ENCODE measurements around the gene SOCS2. TPM values are rescaled to one million over a fixed set of nuclear protein-coding genes. Genes with fewer than 3 reads are reported as not detected.
A peak's percentile ranks its signal among the peaks of the same experiment; 100 is the strongest.

SOCS2 gene
- total RNA-seq, 6 experiments from 2014 or later = 32.2 to 64.4 (median 58.8) TPM

GRCh38 chr12:93626160-93626559, 53.7 kb downstream of the SOCS2 start:
- Mint-ChIP-seq H3K4me1 (ENCODE audit: low read depth) (peaks cover 48% of the 10 kb centered on the region), H3K4me3 (no peak overlapping the region; the same call in 1 of the 2 replicates), H3K27ac (peak overlapping the region; percentile 95), H3K9me3 (peaks cover 38% of the 10 kb centered on the region), H3K27me3 (ENCODE audit: insufficient read depth) (peaks cover 2% of the 10 kb centered on the region; the same call in 1 of the 2 replicates), H3K36me3 (ENCODE audit: low read depth) (peaks cover 41% of the 10 kb centered on the region)
- TF ChIP-seq CTCF (IDR thresholded peaks at IDR 0.05) = no peak
- no peak for DNase-seq

Other genes with a start within 250 kb of the SOCS2 start
- 10 to 100 TPM; 46.4 to 62.6 (median 51.6) TPM for gene NUDT4, start 194.8 kb upstream of the SOCS2 start, total RNA-seq (2021; fragmentation: NEBNext Ultra II Directional; extraction: Animal tissue kit (Norgen Biotek cat#: 25700))
- gene UBE2N, start 130.7 kb upstream of the SOCS2 start, total RNA-seq (2021; fragmentation: NEBNext Ultra II Directional; extraction: Animal tissue kit (Norgen Biotek cat#: 25700)) = 100 to 1,000 TPM; 143 to 168 (median 157) TPM
- gene MRPL42, start 105.2 kb upstream of the SOCS2 start, total RNA-seq (2021; fragmentation: NEBNext Ultra II Directional; extraction: Animal tissue kit (Norgen Biotek cat#: 25700)) = 10 to 100 TPM; 66.5 to 77.6 (median 73.9) TPM
- gene CRADD, start 104.7 kb downstream of the SOCS2 start, total RNA-seq (2021; fragmentation: NEBNext Ultra II Directional; extraction: Animal tissue kit (Norgen Biotek cat#: 25700)) = 10 to 100 TPM; 15.3 to 20.1 (median 17.9) TPM

Measured in HFFc6 (cell line).